H4 (cell line): ENCODE results near the gene RAD54L. TPM values are rescaled to one million over a fixed set of nuclear protein-coding genes. Genes with fewer than 3 reads are reported as not detected.
A peak's percentile ranks its signal among the peaks of the same experiment; 100 is the strongest.
"Not testable (repeated sequence)": the region's sequence is repeated elsewhere in the genome, so short reads cannot be mapped to it uniquely, and the experiment has no call there.

Experiments used
- DNase-seq: peaks from one replicate; pipeline ENCODE4 v3.0.0-alpha.2; 2015; ENCODE audit warnings: low spot score
- total RNA-seq: library from RNA; depleted of rRNA; stranded (reverse); fragments of >200 nt; shearing (Covaris generic); gene quantifications from 2 replicates; pipeline ENCODE4 v1.2.3, GENCODE V29; 2014

RAD54L gene
- total RNA-seq, 1 experiment from 2014 or later: 14.4 TPM

DNA sequence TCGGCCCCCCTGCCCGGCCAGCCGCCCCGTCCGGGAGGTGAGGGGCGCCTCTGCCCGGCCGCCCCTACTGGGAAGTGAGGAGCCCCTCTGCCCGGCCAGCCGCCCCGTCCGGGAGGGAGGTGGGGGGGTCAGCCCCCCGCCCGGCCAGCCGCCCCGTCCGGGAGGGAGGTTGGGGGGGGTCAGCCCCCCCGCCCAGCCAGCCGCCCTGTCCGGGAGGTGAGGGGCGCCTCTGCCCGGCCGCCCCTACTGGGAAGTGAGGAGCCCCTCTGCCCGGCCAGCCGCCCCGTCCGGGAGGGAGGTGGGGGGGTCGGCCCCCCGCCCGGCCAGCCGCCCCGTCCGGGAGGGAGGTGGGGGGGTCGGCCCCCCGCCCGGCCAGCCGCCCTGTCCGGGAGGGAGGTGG lies 5.8 kb upstream of the RAD54L start:
- DNase-seq: not testable (repeated sequence)

GRCh38 chr1:46242918-46243317 lies 4.6 kb upstream of the RAD54L start:
- DNase-seq: no peak

DNA sequence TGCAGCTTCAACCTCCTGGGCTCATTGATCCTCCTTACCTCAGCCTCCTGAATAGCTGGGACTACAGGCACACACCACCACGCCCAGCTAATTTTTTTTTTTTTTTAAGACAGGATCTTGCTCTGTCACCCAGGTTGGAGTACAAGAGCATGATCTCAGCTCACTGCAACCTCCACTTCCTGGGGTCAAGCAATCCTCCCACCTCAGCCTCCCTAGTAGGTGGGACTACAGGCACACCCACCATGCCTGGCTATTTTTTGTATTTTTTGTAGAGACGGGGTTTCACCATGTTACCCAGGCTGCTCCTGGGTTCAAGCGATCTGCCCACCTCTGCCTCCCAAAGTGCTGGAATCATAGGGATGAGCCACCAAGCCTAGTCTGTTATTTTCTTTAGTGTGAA lies 3.7 kb upstream of the RAD54L start:
- DNase-seq: not testable (repeated sequence)

GRCh38 chr1:46244656-46245371 lies 2.7 kb upstream of the RAD54L start:
- DNase-seq: peak; percentile 32

DNA sequence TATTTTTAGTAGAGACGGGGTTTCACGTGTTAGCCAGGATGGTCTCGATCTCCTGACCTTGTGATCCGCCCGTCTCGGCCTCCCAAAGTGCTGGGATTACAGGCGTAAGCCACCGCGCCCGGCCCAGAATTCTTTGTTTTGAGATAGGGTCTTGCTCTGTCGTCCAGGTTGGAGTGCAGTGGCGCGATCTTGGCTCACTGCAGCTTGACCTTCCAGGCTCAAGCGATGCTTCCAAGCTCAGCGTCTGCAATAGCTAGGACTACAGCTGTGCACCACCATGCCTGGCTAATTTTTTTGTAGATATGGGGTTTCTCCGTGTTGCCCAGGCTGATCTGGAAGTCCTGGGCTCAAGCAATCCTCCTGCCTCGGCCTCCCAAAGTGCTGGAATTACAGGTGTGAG lies 1.4 kb upstream of the RAD54L start:
- DNase-seq: not testable (repeated sequence)

- no peak for DNase-seq
Measured at GRCh38 chr1:46246548-46247435, 771 bp upstream of the RAD54L start.

- DNase-seq: peak; percentile 46
Measured at GRCh38 chr1:46248122-46248920, 758 bp downstream of the RAD54L start.

GRCh38 chr1:46254668-46255067 lies 7.1 kb downstream of the RAD54L start:
- no peak for DNase-seq

DNA sequence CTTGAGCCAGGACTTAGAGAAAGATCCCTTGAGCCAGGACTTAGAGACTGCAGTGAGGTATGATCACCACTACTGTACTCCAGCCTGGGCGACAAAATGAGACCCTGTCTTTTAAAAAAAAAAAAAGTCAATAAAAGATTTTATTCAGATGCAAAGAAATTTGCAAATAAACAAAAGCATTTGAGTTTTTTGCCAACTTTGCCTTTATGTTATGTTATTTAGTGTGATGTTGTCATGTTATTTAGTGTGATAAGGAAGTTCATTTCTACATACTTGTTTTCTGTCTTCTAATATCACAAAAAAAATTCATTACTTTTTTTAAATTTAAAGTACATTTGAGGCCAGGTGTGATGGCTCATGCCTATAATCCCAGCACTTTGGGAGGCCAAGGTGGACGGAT lies 9.0 kb downstream of the RAD54L start:
- DNase-seq: no peak

GRCh38 chr1:46262508-46262907 lies 14.9 kb downstream of the RAD54L start:
- DNase-seq: no peak

- no peak for DNase-seq
Measured at GRCh38 chr1:46263146-46263545, 15.6 kb downstream of the RAD54L start.

DNA sequence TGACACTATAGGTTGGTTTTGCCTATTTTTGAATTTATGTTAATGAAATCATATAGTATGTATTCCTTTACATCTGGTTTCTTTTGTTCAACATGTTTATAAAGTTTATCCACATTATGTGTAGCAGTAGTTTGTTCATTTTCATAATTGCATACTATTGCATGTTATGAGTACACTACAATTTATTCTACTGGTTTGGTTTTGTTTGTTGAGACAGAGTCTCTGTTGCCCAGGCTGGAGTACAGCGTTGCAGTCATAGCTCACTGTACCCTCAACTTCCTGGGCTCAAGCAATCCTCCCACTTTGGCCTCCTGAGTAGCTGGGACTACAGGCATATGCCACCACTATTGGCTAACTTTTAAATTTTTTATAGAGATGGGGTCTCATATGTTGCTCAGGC lies 21.0 kb downstream of the RAD54L start:
- no peak for DNase-seq

- no peak for DNase-seq
Measured at GRCh38 chr1:46274225-46275029, 26.9 kb downstream of the RAD54L start.

- no peak for DNase-seq
Measured at GRCh38 chr1:46275030-46275337, 27.4 kb downstream of the RAD54L start.

DNA sequence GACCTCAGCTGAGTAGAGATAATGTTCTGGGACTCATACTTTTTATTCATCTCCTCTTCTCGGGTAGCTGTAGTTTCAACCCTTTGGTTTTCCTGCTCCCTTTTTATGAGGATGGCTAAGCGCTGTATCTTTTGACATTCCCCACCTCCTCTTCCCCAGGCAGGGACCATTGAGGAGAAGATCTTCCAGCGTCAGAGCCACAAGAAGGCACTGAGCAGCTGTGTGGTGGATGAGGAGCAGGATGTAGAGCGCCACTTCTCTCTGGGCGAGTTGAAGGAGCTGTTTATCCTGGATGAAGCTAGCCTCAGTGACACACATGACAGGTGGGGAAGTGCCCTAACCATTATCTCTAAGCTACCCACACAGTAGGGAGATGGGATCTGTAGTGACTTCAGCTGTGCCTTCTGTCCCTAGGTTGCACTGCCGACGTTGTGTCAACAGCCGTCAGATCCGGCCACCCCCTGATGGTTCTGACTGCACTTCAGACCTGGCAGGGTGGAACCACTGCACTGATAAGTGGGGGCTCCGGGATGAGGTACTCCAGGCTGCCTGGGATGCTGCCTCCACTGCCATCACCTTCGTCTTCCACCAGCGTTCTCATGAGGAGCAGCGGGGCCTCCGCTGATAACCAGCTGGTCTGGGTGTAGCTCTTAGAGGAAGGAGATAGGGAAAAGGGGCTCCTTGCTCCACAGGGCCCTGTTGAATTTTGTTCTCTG lies 30.3 kb downstream of the RAD54L start:
- DNase-seq: no peak

- no peak for DNase-seq
Measured at GRCh38 chr1:46278807-46279206, 31.2 kb downstream of the RAD54L start.

DNA sequence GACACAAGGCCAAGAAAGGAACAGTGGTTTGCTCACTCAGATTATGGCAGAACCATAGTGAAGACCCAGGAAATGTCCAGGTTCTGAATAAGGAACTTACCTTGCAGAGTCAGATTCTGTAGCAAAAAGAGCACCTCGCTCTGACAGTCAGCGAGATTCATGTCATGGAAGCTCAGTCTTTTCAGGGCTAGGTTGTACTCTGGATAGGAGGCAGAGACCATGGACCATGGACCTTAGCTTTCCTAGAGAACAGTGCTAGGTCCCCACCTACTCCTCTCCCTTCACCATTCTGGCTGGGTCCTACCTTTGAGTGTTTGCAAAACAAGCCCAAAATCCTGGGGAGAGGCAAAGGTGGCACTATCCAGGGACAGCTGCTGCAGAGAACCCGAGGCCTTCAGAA lies 32.5 kb downstream of the RAD54L start:
- DNase-seq: no peak

DNA sequence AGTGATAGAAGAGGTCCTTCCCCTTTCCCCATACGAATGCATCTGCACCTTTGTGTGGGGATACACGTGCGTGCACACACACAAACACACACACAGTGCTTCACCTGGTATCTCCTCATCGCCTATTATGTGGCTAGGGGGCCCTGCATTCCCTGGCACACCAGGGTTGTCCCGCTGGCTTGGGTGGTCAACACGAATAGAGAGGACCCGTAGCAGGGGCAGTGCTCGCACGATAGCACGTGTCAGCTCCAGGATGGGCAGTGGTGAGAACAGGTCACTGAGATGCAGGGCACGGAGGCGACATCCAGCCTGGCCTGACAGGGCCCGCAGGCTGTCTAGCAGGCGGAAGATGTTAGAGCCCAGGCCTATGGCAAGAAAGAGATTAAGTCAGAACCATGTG lies 33.5 kb downstream of the RAD54L start:
- DNase-seq: no peak

DNA sequence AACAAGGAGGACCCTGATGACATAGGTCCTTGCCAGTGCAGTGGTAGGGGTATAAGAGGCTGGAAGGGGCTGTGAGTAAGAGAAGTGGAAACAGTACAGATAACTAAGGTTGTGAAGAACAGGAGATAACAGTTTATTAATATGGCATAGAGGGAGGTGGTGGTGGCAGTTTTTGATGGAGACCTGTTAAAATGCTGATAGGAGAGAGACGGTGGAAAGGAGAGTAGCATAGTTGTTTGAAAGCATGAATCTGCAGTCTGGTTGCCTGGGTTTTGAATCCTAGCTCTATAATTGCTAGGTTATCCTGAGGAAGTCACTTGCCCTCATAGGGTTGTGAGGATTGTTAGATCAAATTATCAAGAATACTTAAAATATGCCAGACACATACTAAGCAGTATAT lies 36.5 kb downstream of the RAD54L start:
- DNase-seq: no peak

DNA sequence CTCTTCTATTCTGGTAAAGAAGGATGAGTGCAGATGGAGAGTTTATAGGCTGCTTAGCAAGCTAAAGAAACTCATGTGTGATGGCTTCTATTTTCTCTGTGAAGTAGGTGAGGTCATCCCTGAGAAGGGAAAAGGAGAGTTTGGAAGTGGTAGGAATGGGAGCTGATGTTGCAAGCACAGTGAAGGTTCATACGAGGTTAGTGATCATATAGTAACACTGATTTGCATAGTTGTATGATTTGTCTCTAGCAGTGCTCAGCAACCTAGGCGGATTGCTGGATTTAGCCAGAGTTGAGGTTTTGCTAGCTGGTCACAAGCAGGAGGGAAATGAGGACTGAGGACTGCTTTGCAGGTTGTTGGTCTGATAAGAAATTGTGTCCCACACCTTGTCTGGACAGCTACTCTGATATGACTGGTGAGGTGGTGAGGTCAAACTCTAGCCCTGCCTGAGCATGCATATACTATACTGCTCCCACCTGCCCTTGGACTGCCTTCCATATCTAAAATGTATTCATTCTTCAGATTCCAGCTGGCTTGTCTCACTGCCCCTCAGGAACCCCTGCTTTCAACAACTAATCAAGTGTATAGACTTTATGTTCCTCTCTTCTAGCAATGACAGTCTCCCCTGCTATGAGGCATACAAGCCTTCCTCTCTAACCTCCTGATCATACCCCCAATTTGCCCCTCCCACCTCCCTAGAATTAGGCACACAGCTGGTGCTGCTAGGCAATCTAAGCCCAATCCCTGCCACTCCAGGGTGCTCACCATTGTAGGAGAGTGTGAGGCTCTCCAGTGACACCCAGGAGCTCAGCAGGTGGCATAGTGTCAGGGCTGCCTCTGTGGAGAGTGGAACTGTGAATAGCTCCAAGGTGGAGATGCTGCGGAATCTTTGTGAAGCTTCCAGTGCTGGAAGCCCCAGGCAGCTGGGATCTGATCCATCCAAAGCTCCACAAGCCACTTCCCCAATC lies 37.3 kb downstream of the RAD54L start:
- DNase-seq: no peak
